Thoracic aorta (tissue), 2 donors: Measurements from ENCODE around the gene DIP2B. TPM values are rescaled to one million over a fixed set of nuclear protein-coding genes. Genes with fewer than 3 reads are reported as not detected.

Experiments used
- ATAC-seq: fragments of 150-250 bp; one replicate; pipeline ENCODE4 v1.8.0; 2017; ENCODE audit warnings: low read depth; ENCODE audit not compliant: insufficient number of reproducible peaks, low FRiP score
- DNase-seq: peaks from one replicate; pipeline ENCODE4 v3.0.0-alpha.2; 2020; ENCODE audit warnings: low spot score
- H3K27ac ChIP-seq, 2 donors: fragments of 200-600 bp; sonication (generic); 1 replicate in 1 of 2; 2 replicates in 1 of 2; pipeline ENCODE4 v1.5.1; 2016; ENCODE audit warnings: mild to moderate bottlenecking in 2 of 2, moderate library complexity in 2 of 2
- H3K27me3 ChIP-seq: fragments of 200-600 bp; sonication (generic); replicated peaks from 2 replicates; pipeline ENCODE4 v1.6.0; 2016; ENCODE audit warnings: mild to moderate bottlenecking; ENCODE audit not compliant: insufficient read depth
- H3K36me3 ChIP-seq: fragments of 200-600 bp; sonication (generic); one replicate; pipeline ENCODE4 v1.5.1; 2016
- H3K4me1 ChIP-seq, 2 donors: fragments of 200-600 bp; sonication (generic); 1 replicate in 1 of 2; 2 replicates in 1 of 2; pipeline versions ENCODE4 v1.5.1 to v1.6.0; 2016; ENCODE audit warnings: low read depth in 2 of 2, mild to moderate bottlenecking in 1 of 2; ENCODE audit not compliant: control insufficient read depth in 1 of 2
- H3K4me3 ChIP-seq: fragments of 200-600 bp; sonication (generic); 2 replicates; pipeline ENCODE4 v1.5.1; 2016; ENCODE audit warnings: mild to moderate bottlenecking
- H3K9me3 ChIP-seq: fragments of 200-600 bp; sonication (generic); 2 replicates; pipeline ENCODE4 v1.5.1; 2016
- CTCF ChIP-seq: fragments of 200-600 bp; sonication (generic); IDR thresholded peaks from one replicate; pipeline ENCODE4 v1.5.1; 2019; ENCODE audit warnings: antibody characterized with exemption
- total RNA-seq, 2 donors: library from RNA; depleted of rRNA; stranded (reverse); fragments of >200 nt; gene quantifications; one replicate each; pipeline versions ENCODE4 v1.1.0 to v1.2.3, GENCODE V29; 2016

DIP2B gene
- total RNA-seq, 2 donors from 2014 or later = 22.3 to 22.9 TPM

- no peak for TF ChIP-seq CTCF
- ATAC-seq = no peak
- no peak for DNase-seq
- H3K27me3 ChIP-seq = no peaks in the 10 kb centered on the region
- no peaks in the 10 kb centered on the region for H3K36me3 ChIP-seq
- no peak overlapping the region for H3K4me3 ChIP-seq
- H3K27ac ChIP-seq = no peak overlapping the region
- H3K4me1 ChIP-seq = peaks cover 0 to 7% of the 10 kb centered on the region in 2 donors
- no peaks in the 10 kb centered on the region for H3K9me3 ChIP-seq
Measured at GRCh38 chr12:50788561-50788960, 283.8 kb downstream of the DIP2B start.

GRCh38 chr12:50790081-50790480, 285.3 kb downstream of the DIP2B start:
- no peak overlapping the region for H3K4me3 ChIP-seq
- H3K36me3 ChIP-seq = no peaks in the 10 kb centered on the region
- DNase-seq (no peak), ATAC-seq (no peak)
- H3K4me1 ChIP-seq = peaks cover 0 to 7% of the 10 kb centered on the region in 2 donors
- no peak for TF ChIP-seq CTCF
- H3K9me3 ChIP-seq = no peaks in the 10 kb centered on the region
- H3K27me3 ChIP-seq = no peaks in the 10 kb centered on the region
- no peak overlapping the region for H3K27ac ChIP-seq

Other genes with a start within 250 kb of the DIP2B start
- gene LIMA1, start 221.5 kb upstream of the DIP2B start, total RNA-seq = 100 to 1,000 TPM; 103 to 194 TPM
- gene FAM186A, start 108.4 kb upstream of the DIP2B start, total RNA-seq = not detected
- 10 to 100 TPM; 13.1 to 73.5 TPM for gene LARP4, start 104.1 kb upstream of the DIP2B start, total RNA-seq